Gastrocnemius medialis (tissue), 4 donors: ENCODE results near the gene ERBIN.

ENCODE experiments used
- POLR2A ChIP-seq, 2 donors: fragments of 450-650 bp; IDR thresholded peaks; one replicate each; pipeline ENCODE4 v1.6.1; 2017; ENCODE audit warnings: antibody characterized with exemption in 2 of 2, mild to moderate bottlenecking in 2 of 2, moderate library complexity in 2 of 2
- TF ChIP-seq, protein P1 (sequence below), 5 experiments: fragments of 450-650 bp in 3 of 5; fragments of 200-600 bp in 2 of 5; sonication (generic) in 2 of 5; IDR thresholded peaks in 4 of 5; conservative IDR thresholded peaks in 1 of 5; 1 replicate in 4 of 5; 2 replicates in 1 of 5; pipeline ENCODE4 v1.5.1; 2016 to 2019; ENCODE audit warnings: antibody characterized with exemption in 5 of 5, mild to moderate bottlenecking in 3 of 5, moderate library complexity in 3 of 5

DNA sequence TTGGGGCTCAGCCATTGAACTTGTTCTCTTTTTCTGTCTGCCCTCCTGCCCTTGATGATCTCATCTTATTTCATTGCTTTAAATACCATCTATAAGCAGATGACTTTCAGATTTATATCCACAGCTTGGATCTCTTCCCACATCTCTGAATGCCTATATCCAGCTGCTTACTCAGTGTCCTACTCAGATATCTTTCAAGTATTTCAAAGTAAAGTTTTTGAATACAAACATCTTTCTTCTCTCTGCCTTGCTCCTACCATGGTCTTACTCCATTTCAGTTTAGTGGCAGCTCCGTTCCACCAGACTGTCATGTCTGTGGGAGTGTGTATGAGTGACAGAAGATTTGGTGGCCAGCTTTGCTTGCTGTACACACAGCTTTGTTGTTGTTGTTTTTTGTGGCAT is 59.7 kb downstream of the ERBIN start:
- TF ChIP-seq, protein P1, sequence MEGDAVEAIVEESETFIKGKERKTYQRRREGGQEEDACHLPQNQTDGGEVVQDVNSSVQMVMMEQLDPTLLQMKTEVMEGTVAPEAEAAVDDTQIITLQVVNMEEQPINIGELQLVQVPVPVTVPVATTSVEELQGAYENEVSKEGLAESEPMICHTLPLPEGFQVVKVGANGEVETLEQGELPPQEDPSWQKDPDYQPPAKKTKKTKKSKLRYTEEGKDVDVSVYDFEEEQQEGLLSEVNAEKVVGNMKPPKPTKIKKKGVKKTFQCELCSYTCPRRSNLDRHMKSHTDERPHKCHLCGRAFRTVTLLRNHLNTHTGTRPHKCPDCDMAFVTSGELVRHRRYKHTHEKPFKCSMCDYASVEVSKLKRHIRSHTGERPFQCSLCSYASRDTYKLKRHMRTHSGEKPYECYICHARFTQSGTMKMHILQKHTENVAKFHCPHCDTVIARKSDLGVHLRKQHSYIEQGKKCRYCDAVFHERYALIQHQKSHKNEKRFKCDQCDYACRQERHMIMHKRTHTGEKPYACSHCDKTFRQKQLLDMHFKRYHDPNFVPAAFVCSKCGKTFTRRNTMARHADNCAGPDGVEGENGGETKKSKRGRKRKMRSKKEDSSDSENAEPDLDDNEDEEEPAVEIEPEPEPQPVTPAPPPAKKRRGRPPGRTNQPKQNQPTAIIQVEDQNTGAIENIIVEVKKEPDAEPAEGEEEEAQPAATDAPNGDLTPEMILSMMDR (IDR thresholded peaks at IDR 0.05 in 4 of 5, conservative IDR thresholded peaks at IDR 0.05 in 1 of 5) = no peak
- no peak for TF ChIP-seq POLR2A (IDR thresholded peaks at IDR 0.05)
